Caco-2 (cell line): ENCODE measurements around the gene SNRNP40. TPM values are rescaled to one million over a fixed set of nuclear protein-coding genes. Genes with fewer than 3 reads are reported as not detected.

Source experiments
- BruUV-seq: library from RNA; stranded (reverse); fragments of 400-500 nt; replicated peaks from 2 replicates; lab custom pipeline; 2021; lab: Mats Ljungman, UMichigan
- CTCF ChIA-PET: fragments of 300-600 bp; sonication (Branson Sonifier 250); formaldehyde crosslinking; loops from one replicate; lab custom pipeline; 2022; ENCODE audit warnings: antibody characterized with exemption; lab: Charles Lee
- POLR2A ChIA-PET: fragments of 300-600 bp; sonication (Branson Sonifier 250); formaldehyde crosslinking; loops from one replicate; lab custom pipeline; 2022; ENCODE audit warnings: antibody characterized with exemption; lab: Charles Lee
- DNase-seq, 2 experiments: peaks; one replicate each; pipeline versions ENCODE4 v3.0.0 to v3.0.0-alpha.2; 2020 to 2022
- H3K27me3 ChIP-seq: replicated peaks from 2 replicates; pipeline ENCODE4 v1.6.0; 2011; ENCODE audit warnings: low read length; ENCODE audit not compliant: control insufficient read depth, insufficient read depth
- H3K36me3 ChIP-seq: 2 replicates; pipeline ENCODE4 v1.5.1; 2011; ENCODE audit warnings: low read length; ENCODE audit not compliant: control insufficient read depth, insufficient read depth
- H3K4me1 ChIP-seq: fragments of 250-450 bp; sonication (Bioruptor Pico); 2 replicates; pipeline ENCODE4 v1.5.1; 2020; ENCODE audit warnings: mild to moderate bottlenecking
- H3K4me3 ChIP-seq: 2 replicates; pipeline ENCODE4 v1.5.1; 2011; ENCODE audit warnings: low read depth, mild to moderate bottlenecking, control low read depth, low read length
- H3K9me3 ChIP-seq: fragments of 250-450 bp; sonication (Bioruptor Pico); 2 replicates; pipeline ENCODE4 v1.5.1; 2020; ENCODE audit warnings: mild to moderate bottlenecking, moderate library complexity
- H3K27ac Mint-ChIP-seq: one replicate; pipeline ENCODE4 v1.8.0; 2022; ENCODE audit warnings: mixed read lengths; ENCODE audit not compliant: unreplicated experiment
- H3K27me3 Mint-ChIP-seq: one replicate; pipeline ENCODE4 v1.8.0; 2022; ENCODE audit warnings: mixed read lengths; ENCODE audit not compliant: insufficient read depth, unreplicated experiment
- H3K36me3 Mint-ChIP-seq: one replicate; pipeline ENCODE4 v1.8.0; 2022; ENCODE audit warnings: mild to moderate bottlenecking, mixed read lengths; ENCODE audit not compliant: insufficient read depth, unreplicated experiment
- H3K4me1 Mint-ChIP-seq: one replicate; pipeline ENCODE4 v1.8.0; 2022; ENCODE audit warnings: low read depth, mixed read lengths; ENCODE audit not compliant: unreplicated experiment
- H3K4me3 Mint-ChIP-seq: one replicate; pipeline ENCODE4 v1.8.0; 2022; ENCODE audit warnings: mild to moderate bottlenecking, moderate library complexity, mixed read lengths; ENCODE audit not compliant: unreplicated experiment
- H3K9me3 Mint-ChIP-seq: one replicate; pipeline ENCODE4 v1.8.0; 2022; ENCODE audit warnings: mixed read lengths; ENCODE audit not compliant: unreplicated experiment
- CTCF ChIP-seq, 2 experiments: fragments of 200-600 bp in 1 of 2; IDR thresholded peaks; 1 replicate in 1 of 2; 2 replicates in 1 of 2; pipeline versions ENCODE4 v1.5.1 to v1.8.0; 2011 to 2022; ENCODE audit warnings: antibody characterized with exemption in 1 of 2, control low read depth in 1 of 2, inconsistent platforms in 1 of 2, low read depth in 1 of 2, low read length in 1 of 2, mild to moderate bottlenecking in 1 of 2, moderate library complexity in 1 of 2; ENCODE audit not compliant: insufficient read depth in 1 of 2, severe bottlenecking in 1 of 2, unreplicated experiment in 1 of 2
- intact Hi-C: fragments of 100-400 bp; cut with micrococcal nuclease; formaldehyde crosslinking; loops from one replicate; pipeline ENCODE4 v1.10.0; 2022; ENCODE audit not compliant: unreplicated experiment
- total RNA-seq: library from RNA; stranded (reverse); gene quantifications from 2 replicates; pipeline ENCODE4 v1.2.3, GENCODE V29; 2022

The SNRNP40 gene
- total RNA-seq, 1 experiment from 2014 or later, result 49.5 TPM

GRCh38 chr1:31227891-31228568 is 68.6 kb downstream of the SNRNP40 start:
- POLR2A ChIA-PET, result interaction anchor here (0.6 kb wide), 1 partner anchor 157 kb away, joined by 4 read pairs; no protein-coding TSS in a partner anchor
- Histone ChIP-seq H3K4me1 (no peaks in the 10 kb centered on the region), H3K9me3 (no peaks in the 10 kb centered on the region), H3K36me3 (no peaks in the 10 kb centered on the region), H3K27me3 (no peaks in the 10 kb centered on the region), H3K4me3 (no peak overlapping the region)
- intact Hi-C loops, result no loop called here
- BruUV-seq, result no TSS peak
- CTCF ChIA-PET, result no interaction called here
- H3K36me3 Mint-ChIP-seq, result no peaks in the 10 kb centered on the region
- no peaks in the 10 kb centered on the region for H3K9me3 Mint-ChIP-seq
- H3K4me3 Mint-ChIP-seq, result no peak overlapping the region
- no peak overlapping the region for H3K27ac Mint-ChIP-seq
- no peaks in the 10 kb centered on the region for H3K4me1 Mint-ChIP-seq
- no peak for TF ChIP-seq CTCF (IDR thresholded peaks at IDR 0.05; ENCODE audit: insufficient read depth in 1 of 2, low read depth in 1 of 2, low read length in 1 of 2, severe bottlenecking in 1 of 2, unreplicated experiment in 1 of 2)
- no peaks in the 10 kb centered on the region for H3K27me3 Mint-ChIP-seq
- DNase-seq, result no peak

DNA sequence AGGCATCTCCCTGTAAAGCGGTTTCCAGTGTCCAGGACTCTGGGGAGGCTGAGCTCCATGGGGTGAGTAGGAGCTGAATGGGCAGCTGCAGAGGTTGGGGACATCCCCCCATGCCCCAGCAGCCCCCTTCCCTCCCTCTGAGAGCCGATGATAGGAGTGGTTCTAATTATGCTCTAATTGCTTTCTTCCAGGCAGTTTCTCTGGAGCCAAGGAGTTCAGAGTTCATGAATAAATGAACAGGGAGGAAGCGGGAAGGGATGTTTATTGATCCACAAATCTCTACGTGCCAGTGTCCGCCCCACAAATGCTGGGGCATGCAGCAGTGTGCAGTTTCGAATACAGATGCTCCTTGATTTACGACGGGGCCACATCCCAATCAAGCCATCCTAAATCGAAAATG is 72.5 kb downstream of the SNRNP40 start:
- intact Hi-C loops, result no loop called here
- no peaks in the 10 kb centered on the region for H3K9me3 ChIP-seq
- H3K4me1 ChIP-seq, result no peaks in the 10 kb centered on the region
- H3K36me3 Mint-ChIP-seq, result no peaks in the 10 kb centered on the region
- no peaks in the 10 kb centered on the region for H3K27me3 ChIP-seq
- no peaks in the 10 kb centered on the region for H3K36me3 ChIP-seq
- no TSS peak for BruUV-seq
- H3K9me3 Mint-ChIP-seq, result no peaks in the 10 kb centered on the region
- CTCF ChIA-PET, result no interaction called here
- H3K27me3 Mint-ChIP-seq, result no peaks in the 10 kb centered on the region
- no peak overlapping the region for H3K4me3 ChIP-seq
- H3K27ac Mint-ChIP-seq, result no peak overlapping the region
- no peak for DNase-seq
- H3K4me1 Mint-ChIP-seq, result no peaks in the 10 kb centered on the region
- H3K4me3 Mint-ChIP-seq, result no peak overlapping the region
- no peak for TF ChIP-seq CTCF (IDR thresholded peaks at IDR 0.05; ENCODE audit: insufficient read depth in 1 of 2, low read depth in 1 of 2, low read length in 1 of 2, severe bottlenecking in 1 of 2, unreplicated experiment in 1 of 2)
- POLR2A ChIA-PET, result no interaction called here

GRCh38 chr1:31222176-31222575 is 74.4 kb downstream of the SNRNP40 start:
- ChIA-PET POLR2A (no interaction called here), CTCF (no interaction called here)
- TF ChIP-seq CTCF (IDR thresholded peaks at IDR 0.05; ENCODE audit: insufficient read depth in 1 of 2, low read depth in 1 of 2, low read length in 1 of 2, severe bottlenecking in 1 of 2, unreplicated experiment in 1 of 2), result no peak
- no TSS peak for BruUV-seq
- intact Hi-C loops, result no loop called here
- H3K27me3 Mint-ChIP-seq, result no peaks in the 10 kb centered on the region
- H3K4me3 Mint-ChIP-seq, result no peak overlapping the region
- no peaks in the 10 kb centered on the region for H3K9me3 Mint-ChIP-seq
- no peak overlapping the region for H3K4me3 ChIP-seq
- H3K27me3 ChIP-seq, result no peaks in the 10 kb centered on the region
- no peaks in the 10 kb centered on the region for H3K4me1 ChIP-seq
- DNase-seq, result no peak
- no peaks in the 10 kb centered on the region for H3K4me1 Mint-ChIP-seq
- H3K36me3 ChIP-seq, result no peaks in the 10 kb centered on the region
- no peak overlapping the region for H3K27ac Mint-ChIP-seq
- H3K36me3 Mint-ChIP-seq, result no peaks in the 10 kb centered on the region
- no peaks in the 10 kb centered on the region for H3K9me3 ChIP-seq
